SK-N-SH treated with all-trans-retinoic acid at 6 μM for 48 hours (cell line): ENCODE data around the gene LMOD3.

ENCODE experiments used
- ARNTL ChIP-seq: fragments of 450-650 bp; formaldehyde crosslinking; IDR thresholded peaks from 2 replicates; pipeline ENCODE4 v1.5.0; 2020; ENCODE audit warnings: low read depth, mild to moderate bottlenecking, moderate library complexity, borderline replicate concordance
- CREB5 ChIP-seq: fragments of 250-450 bp; sonication (Bioruptor Pico); IDR thresholded peaks from 2 replicates; pipeline ENCODE4 v1.5.1; 2020; ENCODE audit warnings: low read depth, mild to moderate bottlenecking, moderate library complexity
- CSDC2 ChIP-seq: fragments of 250-450 bp; sonication (Bioruptor Pico); IDR thresholded peaks from 2 replicates; pipeline ENCODE4 v1.5.0; 2020; ENCODE audit warnings: mild to moderate bottlenecking, moderate library complexity
- SNAI2 ChIP-seq: fragments of 250-450 bp; sonication (Bioruptor Pico); IDR thresholded peaks from 2 replicates; pipeline ENCODE4 v1.5.0; 2020; ENCODE audit warnings: mild to moderate bottlenecking, moderate library complexity
- TSHZ2 ChIP-seq: fragments of 250-450 bp; sonication (Bioruptor Pico); IDR thresholded peaks from 2 replicates; pipeline ENCODE4 v1.5.0; 2020; ENCODE audit warnings: mild to moderate bottlenecking, moderate library complexity
- ZNF8 ChIP-seq: fragments of 450-650 bp; formaldehyde crosslinking; IDR thresholded peaks from 2 replicates; pipeline ENCODE4 v1.5.0; 2020; ENCODE audit warnings: mild to moderate bottlenecking, moderate library complexity
- TF ChIP-seq, protein P1 (sequence below): fragments of 250-450 bp; sonication (Bioruptor Pico); IDR thresholded peaks from 2 replicates; pipeline ENCODE4 v1.8.0; 2020; ENCODE audit warnings: mild to moderate bottlenecking, moderate library complexity, borderline replicate concordance

DNA sequence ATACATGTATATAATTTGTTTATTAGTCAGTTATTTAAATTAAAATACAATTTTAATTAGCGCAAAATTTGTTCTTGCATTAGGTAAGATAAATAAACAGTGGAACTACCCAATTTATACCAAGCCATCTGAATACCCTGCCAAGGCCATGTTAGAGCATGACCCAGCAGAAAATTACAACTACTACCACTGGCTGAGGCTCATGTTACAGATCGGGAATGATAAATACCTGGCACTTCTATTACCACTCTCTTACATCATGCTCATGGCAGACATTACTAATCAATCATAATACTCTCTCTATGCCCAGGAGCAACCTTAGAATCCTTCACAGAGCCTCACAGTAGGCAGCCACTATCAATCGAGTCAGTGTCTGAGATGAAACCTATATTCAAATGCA, 21.2 kb upstream of the LMOD3 start:
- TF ChIP-seq, protein P1, sequence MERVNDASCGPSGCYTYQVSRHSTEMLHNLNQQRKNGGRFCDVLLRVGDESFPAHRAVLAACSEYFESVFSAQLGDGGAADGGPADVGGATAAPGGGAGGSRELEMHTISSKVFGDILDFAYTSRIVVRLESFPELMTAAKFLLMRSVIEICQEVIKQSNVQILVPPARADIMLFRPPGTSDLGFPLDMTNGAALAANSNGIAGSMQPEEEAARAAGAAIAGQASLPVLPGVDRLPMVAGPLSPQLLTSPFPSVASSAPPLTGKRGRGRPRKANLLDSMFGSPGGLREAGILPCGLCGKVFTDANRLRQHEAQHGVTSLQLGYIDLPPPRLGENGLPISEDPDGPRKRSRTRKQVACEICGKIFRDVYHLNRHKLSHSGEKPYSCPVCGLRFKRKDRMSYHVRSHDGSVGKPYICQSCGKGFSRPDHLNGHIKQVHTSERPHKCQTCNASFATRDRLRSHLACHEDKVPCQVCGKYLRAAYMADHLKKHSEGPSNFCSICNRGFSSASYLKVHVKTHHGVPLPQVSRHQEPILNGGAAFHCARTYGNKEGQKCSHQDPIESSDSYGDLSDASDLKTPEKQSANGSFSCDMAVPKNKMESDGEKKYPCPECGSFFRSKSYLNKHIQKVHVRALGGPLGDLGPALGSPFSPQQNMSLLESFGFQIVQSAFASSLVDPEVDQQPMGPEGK (CRISPR knock-in tag), result no peak
- no peak for TF ChIP-seq CREB5 (CRISPR knock-in tag)
- TF ChIP-seq CSDC2 (CRISPR knock-in tag), result no peak
- no peak for TF ChIP-seq ARNTL (CRISPR knock-in tag)
- TF ChIP-seq ZNF8, result no peak
- TF ChIP-seq SNAI2, result no peak
- TF ChIP-seq TSHZ2 (CRISPR knock-in tag), result no peak
